HepG2 (cell line): ENCODE results near the gene PC. TPM values are rescaled to one million over a fixed set of nuclear protein-coding genes. Genes with fewer than 3 reads are reported as not detected.

Experiments
- ARNT ChIP-seq: fragments of 450-650 bp; IDR thresholded peaks from 2 replicates; pipeline ENCODE4 v1.6.1; 2017
- ATAD3A ChIP-seq: sonication (generic); formaldehyde crosslinking; IDR thresholded peaks from 2 replicates; pipeline ENCODE4 v1.4.0; 2020; ENCODE audit warnings: missing genetic modification reagents
- CREB1 ChIP-seq, 2 experiments: fragments of 450-650 bp in 1 of 2; IDR thresholded peaks; 2 replicates each; pipeline ENCODE4 v1.6.1; 2016 to 2017; ENCODE audit warnings: control low read depth in 1 of 2, mild to moderate bottlenecking in 1 of 2, missing compliant biosample characterization in 1 of 2, missing genetic modification characterization in 1 of 2
- CREM ChIP-seq, 2 experiments: sonication (generic) in 1 of 2; formaldehyde crosslinking in 1 of 2; IDR thresholded peaks; 2 replicates each; pipeline versions ENCODE4 v1.4.0 to v1.6.1; 2016 to 2020; ENCODE audit warnings: antibody characterized with exemption in 1 of 2, mild to moderate bottlenecking in 1 of 2, missing genetic modification reagents in 1 of 2
- GZF1 ChIP-seq: sonication (generic); formaldehyde crosslinking; IDR thresholded peaks from 2 replicates; pipeline ENCODE4 v1.5.1; 2020; ENCODE audit warnings: mild to moderate bottlenecking, missing genetic modification reagents
- HMG20A ChIP-seq: IDR thresholded peaks from 2 replicates; pipeline ENCODE4 v1.6.1; 2016; ENCODE audit warnings: borderline replicate concordance
- HNF4G ChIP-seq, 2 experiments: sonication (generic) in 1 of 2; formaldehyde crosslinking in 1 of 2; IDR thresholded peaks; 2 replicates each; pipeline versions ENCODE4 v1.4.0 to v1.6.1; 2011 to 2020; ENCODE audit warnings: borderline replicate concordance in 2 of 2, low read depth in 2 of 2, mild to moderate bottlenecking in 2 of 2, low read length in 1 of 2, missing genetic modification reagents in 1 of 2, moderate library complexity in 1 of 2
- HNRNPH1 ChIP-seq: fragments of 200-400 bp; formaldehyde crosslinking; optimal IDR thresholded peaks from 2 replicates; pipeline ENCODE3; 2017; ENCODE audit warnings: mild to moderate bottlenecking, low read depth, low read length
- KDM2A ChIP-seq: sonication (generic); formaldehyde crosslinking; IDR thresholded peaks from 2 replicates; pipeline ENCODE4 v1.4.0; 2020; ENCODE audit warnings: low read depth, missing genetic modification reagents, borderline replicate concordance
- RBM39 ChIP-seq: fragments of 200-400 bp; formaldehyde crosslinking; IDR thresholded peaks from one replicate; pipeline ENCODE4 v1.6.1; 2018; ENCODE audit warnings: antibody characterized with exemption, mild to moderate bottlenecking, low read depth, low read length; ENCODE audit not compliant: poor library complexity, severe bottlenecking
- SMYD3 ChIP-seq: sonication (generic); formaldehyde crosslinking; IDR thresholded peaks from 2 replicates; pipeline ENCODE4 v1.8.1; 2023; ENCODE audit warnings: mild to moderate bottlenecking, missing genetic modification reagents
- TCF7 ChIP-seq: sonication (generic); IDR thresholded peaks from 2 replicates; pipeline ENCODE4 v1.6.1; 2016; ENCODE audit warnings: antibody characterized with exemption, low read depth
- TOPORS ChIP-seq: sonication (generic); formaldehyde crosslinking; IDR thresholded peaks from 2 replicates; pipeline ENCODE4 v1.8.0; 2023; ENCODE audit warnings: mild to moderate bottlenecking, missing genetic modification reagents
- ZNF230 ChIP-seq: sonication (generic); formaldehyde crosslinking; IDR thresholded peaks from 2 replicates; pipeline ENCODE4 v1.4.0; 2020; ENCODE audit warnings: mild to moderate bottlenecking, missing genetic modification reagents
- ZNF331 ChIP-seq: sonication (generic); formaldehyde crosslinking; IDR thresholded peaks from 2 replicates; pipeline ENCODE4 v1.4.0; 2020; ENCODE audit warnings: missing genetic modification reagents
- ZNF564 ChIP-seq: sonication (generic); formaldehyde crosslinking; IDR thresholded peaks from 2 replicates; pipeline ENCODE4 v1.8.1; 2023; ENCODE audit warnings: mild to moderate bottlenecking, missing genetic modification reagents
- ZNF589 ChIP-seq: sonication (generic); formaldehyde crosslinking; conservative IDR thresholded peaks from 2 replicates; pipeline ENCODE4 v1.8.0; 2022; ENCODE audit warnings: mild to moderate bottlenecking, moderate library complexity, missing genetic modification reagents
- ZNF790 ChIP-seq: sonication (generic); formaldehyde crosslinking; IDR thresholded peaks from 2 replicates; pipeline ENCODE4 v1.8.0; 2022; ENCODE audit warnings: missing genetic modification reagents, mild to moderate bottlenecking, borderline replicate concordance
- ZSCAN12 ChIP-seq: sonication (generic); formaldehyde crosslinking; IDR thresholded peaks from 2 replicates; pipeline ENCODE4 v1.9.0; 2021; ENCODE audit warnings: mild to moderate bottlenecking, missing genetic modification reagents
- ZSCAN22 ChIP-seq: sonication (generic); formaldehyde crosslinking; IDR thresholded peaks from 2 replicates; pipeline ENCODE4 v1.4.0; 2020; ENCODE audit warnings: mild to moderate bottlenecking, missing genetic modification reagents
- ZZZ3 ChIP-seq: sonication (generic); formaldehyde crosslinking; IDR thresholded peaks from 2 replicates; pipeline ENCODE4 v1.4.0; 2020; ENCODE audit warnings: missing genetic modification reagents, mild to moderate bottlenecking, borderline replicate concordance
- polyA plus RNA-seq, 8 experiments: library from polyadenylated mRNA; depleted of rRNA in 3 of 8; stranded (reverse) in 7 of 8; unstranded in 1 of 8; fragments of >200 nt; fragmentation: Illumina TruSeq in 4 of 8; extraction: Trizol in 4 of 8; gene quantifications; 2 replicates each; pipeline versions ENCODE4 v1.2.1 to v1.2.3, GENCODE V29; 2011 to 2016; ENCODE audit warnings: low read depth in 4 of 8, missing spikeins in 1 of 8, mixed read lengths in 1 of 8; ENCODE audit not compliant: insufficient read depth in 1 of 8
- total RNA-seq, 5 experiments: library from RNA; depleted of rRNA; stranded (reverse); fragments of >200 nt; fragmentation: Illumina TruSeq; extraction: Trizol; gene quantifications; 2 replicates each; pipeline ENCODE4 v1.2.3, GENCODE V29; 2016; ENCODE audit warnings: low read depth in 1 of 5
- TF ChIP-seq, protein P1 (sequence below): sonication (generic); formaldehyde crosslinking; IDR thresholded peaks from 2 replicates; pipeline ENCODE4 v1.4.0; 2020; ENCODE audit warnings: missing genetic modification reagents
- TF ChIP-seq, protein P2 (sequence below): sonication (generic); formaldehyde crosslinking; IDR thresholded peaks from 2 replicates; pipeline ENCODE4 v1.5.0; 2020; ENCODE audit warnings: missing genetic modification reagents
- TF ChIP-seq, protein P3 (sequence below): sonication (generic); formaldehyde crosslinking; IDR thresholded peaks from 2 replicates; pipeline ENCODE4 v1.4.0; 2020; ENCODE audit warnings: missing genetic modification reagents, borderline replicate concordance

The PC gene
- total and polyA plus RNA-seq, 2 of the 13 experiments (the other 11 are each of a cell fraction or from before 2014, with no cell fraction given) = 29.0 to 39.0 TPM

DNA sequence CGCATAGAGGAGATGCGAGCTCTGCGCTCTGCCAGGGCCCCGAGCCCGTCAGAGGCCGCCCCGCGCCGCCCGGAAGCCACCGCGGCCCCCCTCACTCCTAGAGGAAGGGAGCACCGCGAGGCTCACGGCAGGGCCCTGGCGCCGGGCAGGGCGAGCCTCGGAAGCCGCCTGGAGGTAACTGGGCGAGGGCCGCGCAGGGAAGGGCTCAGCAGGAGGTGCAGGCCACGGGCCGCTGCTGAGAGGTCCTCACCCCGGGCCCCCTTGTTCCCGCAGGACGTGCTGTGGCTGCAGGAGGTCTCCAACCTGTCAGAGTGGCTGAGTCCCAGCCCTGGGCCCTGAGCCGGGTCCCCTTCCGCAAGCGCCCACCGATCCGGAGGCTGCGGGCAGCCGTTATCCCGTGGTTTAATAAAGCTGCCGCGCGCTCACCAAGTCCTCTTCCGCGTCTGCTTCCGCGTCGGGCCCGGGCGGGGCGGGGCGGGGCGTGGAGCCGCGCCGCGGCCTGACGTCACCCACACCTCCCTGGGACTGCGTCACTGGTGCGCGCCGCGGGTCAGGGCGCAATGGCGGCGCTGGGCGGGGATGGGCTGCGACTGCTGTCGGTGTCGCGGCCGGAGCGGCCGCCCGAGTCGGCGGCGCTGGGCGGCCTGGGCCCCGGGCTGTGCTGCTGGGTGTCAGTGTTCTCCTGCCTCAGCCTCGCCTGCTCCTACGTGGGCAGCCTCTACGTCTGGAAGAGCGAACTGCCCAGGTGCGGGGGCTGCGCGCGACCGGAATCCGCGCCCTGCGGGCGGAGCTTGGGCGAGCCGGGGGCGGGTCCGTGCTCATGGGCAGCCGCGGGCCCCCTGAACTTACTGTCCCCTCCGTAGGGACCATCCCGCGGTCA lies 115.0 kb downstream of the PC start, which contains the start of gene RCE1 (continued):
- TF ChIP-seq, protein P1, sequence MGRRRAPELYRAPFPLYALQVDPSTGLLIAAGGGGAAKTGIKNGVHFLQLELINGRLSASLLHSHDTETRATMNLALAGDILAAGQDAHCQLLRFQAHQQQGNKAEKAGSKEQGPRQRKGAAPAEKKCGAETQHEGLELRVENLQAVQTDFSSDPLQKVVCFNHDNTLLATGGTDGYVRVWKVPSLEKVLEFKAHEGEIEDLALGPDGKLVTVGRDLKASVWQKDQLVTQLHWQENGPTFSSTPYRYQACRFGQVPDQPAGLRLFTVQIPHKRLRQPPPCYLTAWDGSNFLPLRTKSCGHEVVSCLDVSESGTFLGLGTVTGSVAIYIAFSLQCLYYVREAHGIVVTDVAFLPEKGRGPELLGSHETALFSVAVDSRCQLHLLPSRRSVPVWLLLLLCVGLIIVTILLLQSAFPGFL (CRISPR knock-in tag) = peak; percentile 79; the same call in 1 of the 2 replicates
- TF ChIP-seq ZNF564 (no peak), TOPORS (CRISPR knock-in tag) (no peak; the same call in 1 of the 2 replicates), ZZZ3 (CRISPR knock-in tag) (no peak), GZF1 (CRISPR knock-in tag) (no peak), CREB1 (IDR thresholded peaks at IDR 0.05) (peak; percentile 98), CREB1 (CRISPR knock-in tag; IDR thresholded peaks at IDR 0.05) (peak; percentile 70; the same call in 1 of the 2 replicates), HNRNPH1 (no peak), ZNF790 (CRISPR knock-in tag) (no peak), SMYD3 (peak; percentile 19; the same call in 1 of the 2 replicates), RBM39 (peak; percentile 63), ATAD3A (CRISPR knock-in tag) (no peak), ARNT (no peak), ZNF331 (CRISPR knock-in tag) (peak; percentile 64; the same call in 1 of the 2 replicates), HMG20A (no peak), KDM2A (CRISPR knock-in tag) (peak; percentile 96), TCF7 (no peak), HNF4G (IDR thresholded peaks at IDR 0.05; ENCODE audit: borderline replicate concordance, low read depth, low read length) (no peak), HNF4G (CRISPR knock-in tag; IDR thresholded peaks at IDR 0.05; ENCODE audit: borderline replicate concordance, low read depth) (0 out of 2 replicates have a peak, but pooled peaks have one; percentile 14), ZNF589 (CRISPR knock-in tag) (no peak), ZSCAN12 (CRISPR knock-in tag) (no peak), CREM (IDR thresholded peaks at IDR 0.05) (peak; percentile 78), CREM (CRISPR knock-in tag; IDR thresholded peaks at IDR 0.05) (peak; percentile 79), ZNF230 (peak; percentile 5; the same call in 1 of the 2 replicates), ZSCAN22 (CRISPR knock-in tag) (no peak)
- TF ChIP-seq, protein P2, sequence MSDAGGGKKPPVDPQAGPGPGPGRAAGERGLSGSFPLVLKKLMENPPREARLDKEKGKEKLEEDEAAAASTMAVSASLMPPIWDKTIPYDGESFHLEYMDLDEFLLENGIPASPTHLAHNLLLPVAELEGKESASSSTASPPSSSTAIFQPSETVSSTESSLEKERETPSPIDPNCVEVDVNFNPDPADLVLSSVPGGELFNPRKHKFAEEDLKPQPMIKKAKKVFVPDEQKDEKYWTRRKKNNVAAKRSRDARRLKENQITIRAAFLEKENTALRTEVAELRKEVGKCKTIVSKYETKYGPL (CRISPR knock-in tag) = no peak
- TF ChIP-seq, protein P3, sequence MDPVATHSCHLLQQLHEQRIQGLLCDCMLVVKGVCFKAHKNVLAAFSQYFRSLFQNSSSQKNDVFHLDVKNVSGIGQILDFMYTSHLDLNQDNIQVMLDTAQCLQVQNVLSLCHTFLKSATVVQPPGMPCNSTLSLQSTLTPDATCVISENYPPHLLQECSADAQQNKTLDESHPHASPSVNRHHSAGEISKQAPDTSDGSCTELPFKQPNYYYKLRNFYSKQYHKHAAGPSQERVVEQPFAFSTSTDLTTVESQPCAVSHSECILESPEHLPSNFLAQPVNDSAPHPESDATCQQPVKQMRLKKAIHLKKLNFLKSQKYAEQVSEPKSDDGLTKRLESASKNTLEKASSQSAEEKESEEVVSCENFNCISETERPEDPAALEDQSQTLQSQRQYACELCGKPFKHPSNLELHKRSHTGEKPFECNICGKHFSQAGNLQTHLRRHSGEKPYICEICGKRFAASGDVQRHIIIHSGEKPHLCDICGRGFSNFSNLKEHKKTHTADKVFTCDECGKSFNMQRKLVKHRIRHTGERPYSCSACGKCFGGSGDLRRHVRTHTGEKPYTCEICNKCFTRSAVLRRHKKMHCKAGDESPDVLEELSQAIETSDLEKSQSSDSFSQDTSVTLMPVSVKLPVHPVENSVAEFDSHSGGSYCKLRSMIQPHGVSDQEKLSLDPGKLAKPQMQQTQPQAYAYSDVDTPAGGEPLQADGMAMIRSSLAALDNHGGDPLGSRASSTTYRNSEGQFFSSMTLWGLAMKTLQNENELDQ (CRISPR knock-in tag) = no peak
